Peyer's patch (tissue), 4 donors: ENCODE measurements around the gene NKAIN2.

Experiments
- POLR2A ChIP-seq, 2 donors: fragments of 450-650 bp; IDR thresholded peaks; one replicate each; pipeline ENCODE4 v1.5.1; 2017; ENCODE audit warnings: antibody characterized with exemption in 2 of 2, mild to moderate bottlenecking in 2 of 2, moderate library complexity in 2 of 2
- TF ChIP-seq, protein P1 (sequence below), 6 experiments: fragments of 450-650 bp in 4 of 6; fragments of 200-600 bp in 2 of 6; sonication (generic) in 1 of 6; IDR thresholded peaks; one replicate each; pipeline ENCODE4 v1.5.1; 2017 to 2019; ENCODE audit warnings: antibody characterized with exemption in 6 of 6, mild to moderate bottlenecking in 3 of 6, moderate library complexity in 1 of 6

DNA sequence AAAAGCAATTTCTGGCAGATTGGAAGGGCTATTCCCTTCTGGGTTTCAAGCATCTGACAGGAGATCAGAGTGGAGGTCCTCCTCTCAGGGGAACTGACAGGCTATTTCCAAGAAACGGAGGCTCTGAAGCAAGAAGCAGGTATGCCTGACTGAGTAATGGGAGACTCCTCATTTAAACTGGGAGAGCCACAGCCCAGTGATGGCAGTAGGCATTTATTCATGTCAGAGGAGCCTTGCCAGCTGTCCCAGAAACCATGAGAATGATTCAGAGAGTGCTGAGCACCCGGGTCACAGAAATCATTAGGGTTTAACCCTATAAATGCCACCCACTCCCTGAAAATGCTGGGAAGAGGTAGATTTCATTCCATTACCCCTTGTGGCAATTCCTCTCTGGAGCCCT lies 911.1 kb downstream of the NKAIN2 start:
- TF ChIP-seq, protein P1, sequence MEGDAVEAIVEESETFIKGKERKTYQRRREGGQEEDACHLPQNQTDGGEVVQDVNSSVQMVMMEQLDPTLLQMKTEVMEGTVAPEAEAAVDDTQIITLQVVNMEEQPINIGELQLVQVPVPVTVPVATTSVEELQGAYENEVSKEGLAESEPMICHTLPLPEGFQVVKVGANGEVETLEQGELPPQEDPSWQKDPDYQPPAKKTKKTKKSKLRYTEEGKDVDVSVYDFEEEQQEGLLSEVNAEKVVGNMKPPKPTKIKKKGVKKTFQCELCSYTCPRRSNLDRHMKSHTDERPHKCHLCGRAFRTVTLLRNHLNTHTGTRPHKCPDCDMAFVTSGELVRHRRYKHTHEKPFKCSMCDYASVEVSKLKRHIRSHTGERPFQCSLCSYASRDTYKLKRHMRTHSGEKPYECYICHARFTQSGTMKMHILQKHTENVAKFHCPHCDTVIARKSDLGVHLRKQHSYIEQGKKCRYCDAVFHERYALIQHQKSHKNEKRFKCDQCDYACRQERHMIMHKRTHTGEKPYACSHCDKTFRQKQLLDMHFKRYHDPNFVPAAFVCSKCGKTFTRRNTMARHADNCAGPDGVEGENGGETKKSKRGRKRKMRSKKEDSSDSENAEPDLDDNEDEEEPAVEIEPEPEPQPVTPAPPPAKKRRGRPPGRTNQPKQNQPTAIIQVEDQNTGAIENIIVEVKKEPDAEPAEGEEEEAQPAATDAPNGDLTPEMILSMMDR (IDR thresholded peaks at IDR 0.05): no peak
- no peak for TF ChIP-seq POLR2A (IDR thresholded peaks at IDR 0.05)
